IMR-90 (cell line): Measurements from ENCODE around the gene HCRTR1. TPM values are rescaled to one million over a fixed set of nuclear protein-coding genes. Genes with fewer than 3 reads are reported as not detected.

Experiments used
- ATAC-seq: fragments of 200-7000 bp; cut with Tn5 transposase; 2 replicates; pipeline ENCODE4 v1.9.1; 2020; ENCODE audit warnings: low read depth, mild to moderate bottlenecking, moderate library complexity
- BruUV-seq: library from RNA; stranded (reverse); fragments of 400-500 nt; replicated peaks from 2 replicates; lab custom pipeline; 2021; lab: Mats Ljungman, UMichigan
- CTCF ChIA-PET: fragments of 300-600 bp; formaldehyde crosslinking; extraction: SDS; loops from one replicate; lab custom pipeline; 2021; ENCODE audit warnings: antibody characterized with exemption; lab: Yijun Ruan, JAX
- POLR2A ChIA-PET: fragments of 300-600 bp; sonication (Branson Sonifier 250); formaldehyde crosslinking; loops from one replicate; lab custom pipeline; 2022; ENCODE audit warnings: antibody characterized with exemption; ENCODE audit not compliant: unreplicated experiment; lab: Charles Lee
- DNase-seq: peaks from one replicate; pipeline ENCODE4 v3.0.0; 2013
- H2AFZ ChIP-seq: replicated peaks from 2 replicates; pipeline ENCODE3; 2013; ENCODE audit warnings: low read length, mild to moderate bottlenecking; ENCODE audit not compliant: poor library complexity
- H2AK5ac ChIP-seq: 2 replicates; pipeline ENCODE4 v1.6.1; 2013; ENCODE audit warnings: low read depth, low read length, inconsistent platforms
- H2AK9ac ChIP-seq: replicated peaks from 2 replicates; pipeline ENCODE3; 2013; ENCODE audit warnings: mild to moderate bottlenecking, low read depth, low read length, moderate library complexity; ENCODE audit not compliant: poor library complexity
- H2BK120ac ChIP-seq: 2 replicates; pipeline ENCODE4 v1.6.1; 2013; ENCODE audit warnings: low read depth, low read length, inconsistent platforms
- H2BK15ac ChIP-seq: 3 replicates; pipeline ENCODE4 v1.6.1; 2013; ENCODE audit warnings: low read depth, low read length, inconsistent platforms
- H2BK20ac ChIP-seq: 2 replicates; pipeline ENCODE4 v1.6.1; 2013; ENCODE audit warnings: low read depth, mild to moderate bottlenecking, inconsistent platforms, low read length, moderate library complexity
- H2BK5ac ChIP-seq: 2 replicates; pipeline ENCODE4 v1.6.1; 2013; ENCODE audit warnings: mild to moderate bottlenecking, low read depth, low read length, inconsistent platforms; ENCODE audit not compliant: poor library complexity, severe bottlenecking
- H3K14ac ChIP-seq: replicated peaks from 2 replicates; pipeline ENCODE4 v1.6.1; 2013; ENCODE audit warnings: low read depth, low read length, inconsistent platforms
- H3K18ac ChIP-seq: 2 replicates; pipeline ENCODE4 v1.6.1; 2013; ENCODE audit warnings: low read depth, low read length, control low read depth
- H3K23ac ChIP-seq: 2 replicates; pipeline ENCODE4 v1.6.1; 2013; ENCODE audit warnings: low read depth, low read length, inconsistent platforms
- H3K27ac ChIP-seq: 2 replicates; pipeline ENCODE4 v1.5.1; 2013; ENCODE audit warnings: mild to moderate bottlenecking, control low read depth, low read length; ENCODE audit not compliant: insufficient read depth
- H3K27me3 ChIP-seq: 2 replicates; pipeline ENCODE4 v1.6.1; 2013; ENCODE audit warnings: low read length; ENCODE audit not compliant: control insufficient read depth, insufficient read depth
- H3K36me3 ChIP-seq: 2 replicates; pipeline ENCODE4 v1.6.1; 2013; ENCODE audit warnings: low read length, mixed read lengths; ENCODE audit not compliant: control insufficient read depth, insufficient read depth
- H3K4ac ChIP-seq: 2 replicates; pipeline ENCODE4 v1.6.1; 2013; ENCODE audit warnings: low read depth, low read length, inconsistent platforms
- H3K4me1 ChIP-seq: 2 replicates; pipeline ENCODE4 v1.6.1; 2013; ENCODE audit warnings: low read length, mixed read lengths; ENCODE audit not compliant: control insufficient read depth, insufficient read depth
- H3K4me2 ChIP-seq: 2 replicates; pipeline ENCODE4 v1.6.1; 2013; ENCODE audit warnings: low read depth, mild to moderate bottlenecking, control low read depth, low read length, moderate library complexity
- H3K4me3 ChIP-seq: 2 replicates; pipeline ENCODE4 v1.5.1; 2013; ENCODE audit warnings: low read depth, mild to moderate bottlenecking, control low read depth, low read length, moderate library complexity; ENCODE audit not compliant: insufficient read depth
- H3K56ac ChIP-seq: 2 replicates; pipeline ENCODE4 v1.6.1; 2013; ENCODE audit warnings: low read length, inconsistent platforms; ENCODE audit not compliant: insufficient read depth; ENCODE audit errors: extremely low read depth
- H3K79me1 ChIP-seq, 2 experiments: 2 replicates each; pipeline ENCODE4 v1.6.1; 2013; ENCODE audit warnings: low read length in 2 of 2, inconsistent platforms in 1 of 2, low read depth in 1 of 2
- H3K9ac ChIP-seq: 2 replicates; pipeline ENCODE4 v1.6.1; 2013; ENCODE audit warnings: low read depth, low read length, control low read depth
- H3K9me1 ChIP-seq: 2 replicates; pipeline ENCODE4 v1.6.1; 2013; ENCODE audit warnings: low read length, inconsistent platforms; ENCODE audit not compliant: insufficient read depth
- H3K9me3 ChIP-seq: 2 replicates; pipeline ENCODE4 v1.6.1; 2013; ENCODE audit warnings: low read length; ENCODE audit not compliant: control insufficient read depth, insufficient read depth
- H4K20me1 ChIP-seq: 2 replicates; pipeline ENCODE4 v1.6.1; 2013; ENCODE audit warnings: low read length, inconsistent platforms; ENCODE audit not compliant: insufficient read depth
- H4K5ac ChIP-seq: 2 replicates; pipeline ENCODE4 v1.6.1; 2013; ENCODE audit warnings: mild to moderate bottlenecking, low read depth, low read length, control low read depth
- H4K8ac ChIP-seq, 2 experiments: 2 replicates each; pipeline ENCODE4 v1.6.1; 2013; ENCODE audit warnings: low read depth in 2 of 2, low read length in 2 of 2, control low read depth in 1 of 2, inconsistent platforms in 1 of 2
- H4K91ac ChIP-seq: 2 replicates; pipeline ENCODE4 v1.6.1; 2013; ENCODE audit warnings: low read depth, low read length, inconsistent platforms; ENCODE audit not compliant: insufficient read depth
- BHLHE40 ChIP-seq: fragments of 150-350 bp; IDR thresholded peaks from 2 replicates; pipeline ENCODE4 v1.6.1; 2016; ENCODE audit warnings: mild to moderate bottlenecking, low read depth, low read length
- CEBPB ChIP-seq: IDR thresholded peaks from 2 replicates; pipeline ENCODE4 v1.6.1; 2012; ENCODE audit warnings: low read depth, low read length, improper control_type of control experiment
- CHD1 ChIP-seq: IDR thresholded peaks from 2 replicates; pipeline ENCODE4 v1.6.1; 2012; ENCODE audit warnings: low read depth, low read length, improper control_type of control experiment
- FOS ChIP-seq: fragments of 150-350 bp; IDR thresholded peaks from 2 replicates; pipeline ENCODE4 v1.6.1; 2016; ENCODE audit warnings: low read depth, low read length
- MAFK ChIP-seq: IDR thresholded peaks from 2 replicates; pipeline ENCODE4 v1.6.1; 2012; ENCODE audit warnings: low read depth, low read length, improper control_type of control experiment
- MAZ ChIP-seq: IDR thresholded peaks from 2 replicates; pipeline ENCODE4 v1.6.1; 2012; ENCODE audit warnings: low read depth, mild to moderate bottlenecking, low read length, improper control_type of control experiment, moderate library complexity, borderline replicate concordance
- MXI1 ChIP-seq: IDR thresholded peaks from 2 replicates; pipeline ENCODE4 v1.6.1; 2012; ENCODE audit warnings: low read depth, mild to moderate bottlenecking, low read length, moderate library complexity, borderline replicate concordance
- NFE2L2 ChIP-seq: fragments of 150-350 bp; IDR thresholded peaks from 2 replicates; pipeline ENCODE4 v1.6.1; 2016; ENCODE audit warnings: low read depth, mild to moderate bottlenecking, low read length
- POLR2A ChIP-seq: IDR thresholded peaks from 2 replicates; pipeline ENCODE4 v1.6.1; 2012; ENCODE audit warnings: mild to moderate bottlenecking, low read depth, low read length
- RAD21 ChIP-seq: IDR thresholded peaks from 2 replicates; pipeline ENCODE4 v1.6.1; 2012; ENCODE audit warnings: low read length, improper control_type of control experiment
- RCOR1 ChIP-seq: IDR thresholded peaks from 2 replicates; pipeline ENCODE4 v1.6.1; 2012; ENCODE audit warnings: mild to moderate bottlenecking, low read length, improper control_type of control experiment; ENCODE audit not compliant: insufficient replicate concordance
- RFX5 ChIP-seq: IDR thresholded peaks from 2 replicates; pipeline ENCODE4 v1.8.0; 2012; ENCODE audit warnings: low read depth, mild to moderate bottlenecking, low read length, moderate library complexity
- SMC3 ChIP-seq: fragments of 150-350 bp; IDR thresholded peaks from 2 replicates; pipeline ENCODE4 v1.6.1; 2016; ENCODE audit warnings: low read depth, mild to moderate bottlenecking, antibody characterized with exemption, low read length, moderate library complexity
- WGBS, 2 experiments: methylation state at CpG; one replicate each; pipeline versions ENCODE4 v1.1.5 to v1.1.7; 2013; ENCODE audit warnings: missing lambda C conversion rate in 2 of 2; ENCODE audit not compliant: insufficient read length in 1 of 2; ENCODE audit errors: extremely low coverage in 2 of 2; 5-methylcytosine and 5-hydroxymethylcytosine counted together
- dilution Hi-C: fragments of 300-500 bp; cut with HindIII; formaldehyde crosslinking; loops from one replicate; pipeline ENCODE4 v1.14.3; 2018; ENCODE audit warnings: low sequenced_read_pairs; ENCODE audit not compliant: unreplicated experiment
- in situ Hi-C: fragments of 300-500 bp; cut with MboI; formaldehyde crosslinking; loops from 3 replicates; pipeline ENCODE4 v1.14.3; 2019; ENCODE audit warnings: low sequenced_read_pairs, inconsistent platforms, mixed read lengths
- intact Hi-C: fragments of 100-400 bp; cut with micrococcal nuclease; formaldehyde crosslinking; loops from 2 replicates; pipeline ENCODE4 v1.10.0; 2022
- polyA plus RNA-seq, 3 experiments: library from polyadenylated mRNA; depleted of rRNA; stranded (reverse); fragments of >200 nt; gene quantifications; 2 replicates each; pipeline ENCODE4 v1.2.3, GENCODE V29; 2012; ENCODE audit warnings: low replicate concordance in 1 of 3
- total RNA-seq: library from RNA; depleted of rRNA; stranded (reverse); fragments of >200 nt; gene quantifications from 2 replicates; pipeline ENCODE4 v1.2.3, GENCODE V29; 2012
- TF ChIP-seq, protein P1 (sequence below): fragments of 150-350 bp; IDR thresholded peaks from 2 replicates; pipeline ENCODE4 v1.6.1; 2017; ENCODE audit warnings: mild to moderate bottlenecking, antibody characterized with exemption, low read length, low read depth
- TF ChIP-seq, protein P2 (sequence below): conservative IDR thresholded peaks from 2 replicates; pipeline ENCODE4 v1.5.1; 2012; ENCODE audit warnings: mild to moderate bottlenecking, low read depth, low read length, improper control_type of control experiment
- TF ChIP-seq, protein P3 (sequence below): fragments of 150-350 bp; IDR thresholded peaks from 2 replicates; pipeline ENCODE4 v1.6.1; 2016; ENCODE audit warnings: low read depth, mild to moderate bottlenecking, low read length, moderate library complexity, borderline replicate concordance

Gene HCRTR1
- total and polyA plus RNA-seq, 2 of the 4 experiments (the other 2 are of a cell fraction): not detected

DNA sequence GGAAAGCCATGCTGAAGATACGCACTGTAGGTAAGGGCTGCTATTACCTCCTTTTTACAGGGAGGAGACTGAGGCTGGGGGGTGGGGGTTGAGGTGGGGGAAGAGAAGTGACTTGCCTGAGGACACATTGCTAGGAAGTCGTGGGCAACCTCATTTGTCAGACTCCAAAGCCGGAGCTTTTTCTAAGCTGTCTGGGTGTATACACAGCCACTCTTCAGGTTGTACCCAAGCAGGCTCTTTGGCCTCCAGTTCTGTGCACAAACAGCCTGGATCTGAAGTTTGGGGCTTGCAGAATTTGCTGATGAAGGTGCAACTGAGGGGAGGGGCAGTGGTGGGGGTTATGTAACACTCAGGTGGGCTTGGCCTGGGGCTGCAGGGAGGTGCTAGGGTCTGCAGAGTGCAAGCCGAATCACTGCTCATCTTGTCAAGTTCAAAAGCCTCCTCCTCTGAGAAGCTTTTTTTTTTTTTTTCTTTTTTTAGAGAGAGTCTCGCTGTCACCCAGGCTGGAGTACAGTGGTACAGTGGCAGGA lies 24.3 kb upstream of the HCRTR1 start:
- dilution Hi-C loops (no loop called here), intact Hi-C loops (no loop called here), in situ Hi-C loops (no loop called here)
- Histone ChIP-seq H3K4ac (no peak overlapping the region), H3K27me3 (peaks cover 16% of the 10 kb centered on the region), H3K36me3 (no peaks in the 10 kb centered on the region), H4K5ac (no peak overlapping the region), H2AFZ (no peak overlapping the region), H2AK5ac (no peak overlapping the region), H2BK120ac (no peak overlapping the region), H3K4me1 (no peaks in the 10 kb centered on the region), H3K56ac (no peak overlapping the region), H3K9ac (no peak overlapping the region), H3K79me1 (no peaks in the 10 kb centered on the region), H2AK9ac (no peak overlapping the region), H2BK15ac (no peak overlapping the region), H3K4me2 (no peak overlapping the region), H3K9me1 (no peaks in the 10 kb centered on the region), H3K18ac (no peak overlapping the region), H2BK5ac (no peak overlapping the region), H3K27ac (no peak overlapping the region), H4K20me1 (no peaks in the 10 kb centered on the region), H3K23ac (no peak overlapping the region), H3K4me3 (no peak overlapping the region), H4K8ac (no peak overlapping the region), H3K14ac (no peak overlapping the region), H2BK20ac (no peak overlapping the region), H4K91ac (no peak overlapping the region), H3K9me3 (no peaks in the 10 kb centered on the region)
- DNase-seq: no peak
- BruUV-seq: no TSS peak
- ChIA-PET POLR2A (no interaction called here), CTCF (interaction anchor here (0.6 to 1.0 kb wide), 3 partner anchors 11 to 43 kb away, joined by 3 to 5 read pairs (median 3); no protein-coding TSS in a partner anchor)
- TF ChIP-seq, protein P1, sequence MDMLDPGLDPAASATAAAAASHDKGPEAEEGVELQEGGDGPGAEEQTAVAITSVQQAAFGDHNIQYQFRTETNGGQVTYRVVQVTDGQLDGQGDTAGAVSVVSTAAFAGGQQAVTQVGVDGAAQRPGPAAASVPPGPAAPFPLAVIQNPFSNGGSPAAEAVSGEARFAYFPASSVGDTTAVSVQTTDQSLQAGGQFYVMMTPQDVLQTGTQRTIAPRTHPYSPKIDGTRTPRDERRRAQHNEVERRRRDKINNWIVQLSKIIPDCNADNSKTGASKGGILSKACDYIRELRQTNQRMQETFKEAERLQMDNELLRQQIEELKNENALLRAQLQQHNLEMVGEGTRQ: no peak
- TF ChIP-seq MXI1 (no peak), MAFK (no peak), MAZ (no peak), BHLHE40 (no peak), RAD21 (no peak), SMC3 (no peak), FOS (no peak), CHD1 (no peak), RCOR1 (no peak), CEBPB (no peak), RFX5 (no peak), POLR2A (no peak), NFE2L2 (no peak)
- TF ChIP-seq, protein P2, sequence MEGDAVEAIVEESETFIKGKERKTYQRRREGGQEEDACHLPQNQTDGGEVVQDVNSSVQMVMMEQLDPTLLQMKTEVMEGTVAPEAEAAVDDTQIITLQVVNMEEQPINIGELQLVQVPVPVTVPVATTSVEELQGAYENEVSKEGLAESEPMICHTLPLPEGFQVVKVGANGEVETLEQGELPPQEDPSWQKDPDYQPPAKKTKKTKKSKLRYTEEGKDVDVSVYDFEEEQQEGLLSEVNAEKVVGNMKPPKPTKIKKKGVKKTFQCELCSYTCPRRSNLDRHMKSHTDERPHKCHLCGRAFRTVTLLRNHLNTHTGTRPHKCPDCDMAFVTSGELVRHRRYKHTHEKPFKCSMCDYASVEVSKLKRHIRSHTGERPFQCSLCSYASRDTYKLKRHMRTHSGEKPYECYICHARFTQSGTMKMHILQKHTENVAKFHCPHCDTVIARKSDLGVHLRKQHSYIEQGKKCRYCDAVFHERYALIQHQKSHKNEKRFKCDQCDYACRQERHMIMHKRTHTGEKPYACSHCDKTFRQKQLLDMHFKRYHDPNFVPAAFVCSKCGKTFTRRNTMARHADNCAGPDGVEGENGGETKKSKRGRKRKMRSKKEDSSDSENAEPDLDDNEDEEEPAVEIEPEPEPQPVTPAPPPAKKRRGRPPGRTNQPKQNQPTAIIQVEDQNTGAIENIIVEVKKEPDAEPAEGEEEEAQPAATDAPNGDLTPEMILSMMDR: no peak
- TF ChIP-seq, protein P3, sequence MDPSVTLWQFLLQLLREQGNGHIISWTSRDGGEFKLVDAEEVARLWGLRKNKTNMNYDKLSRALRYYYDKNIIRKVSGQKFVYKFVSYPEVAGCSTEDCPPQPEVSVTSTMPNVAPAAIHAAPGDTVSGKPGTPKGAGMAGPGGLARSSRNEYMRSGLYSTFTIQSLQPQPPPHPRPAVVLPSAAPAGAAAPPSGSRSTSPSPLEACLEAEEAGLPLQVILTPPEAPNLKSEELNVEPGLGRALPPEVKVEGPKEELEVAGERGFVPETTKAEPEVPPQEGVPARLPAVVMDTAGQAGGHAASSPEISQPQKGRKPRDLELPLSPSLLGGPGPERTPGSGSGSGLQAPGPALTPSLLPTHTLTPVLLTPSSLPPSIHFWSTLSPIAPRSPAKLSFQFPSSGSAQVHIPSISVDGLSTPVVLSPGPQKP: no peak
- 58% methylated on average over 2 of the region's 5 CpGs; no CpG with 5 or more reads in 1 of the 2 experiments for WGBS, 2 experiments
- ATAC-seq: no peak
